ENCODE results near the gene CAMSAP3.

CAMSAP3 gene

GRCh38 chr19:7654401-7654800 is 58.7 kb downstream of the CAMSAP3 start:
- DNase-seq = no peak

DNA sequence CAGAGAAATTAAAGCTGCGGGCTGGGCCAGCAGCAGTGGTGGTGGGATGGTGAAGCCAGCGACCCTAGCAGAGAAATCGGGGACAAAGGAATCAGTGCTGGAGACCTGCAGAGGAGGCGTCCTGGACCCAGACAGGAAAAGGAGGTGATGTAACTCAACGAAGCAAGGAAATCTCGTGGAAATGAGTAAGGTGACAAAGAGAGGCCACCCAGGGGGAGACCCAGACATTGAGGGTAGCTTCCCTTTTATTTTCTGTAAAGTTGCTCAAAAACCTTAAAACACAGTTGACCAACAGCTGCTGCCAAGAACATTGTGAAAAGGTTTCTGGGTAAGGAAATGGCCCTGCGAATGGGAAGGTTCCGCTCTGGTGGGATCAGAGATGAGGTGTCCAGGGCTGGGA is 59.9 kb downstream of the CAMSAP3 start:
- DNase-seq = peak; percentile 98

- peak; percentile 98 for DNase-seq
Measured at GRCh38 chr19:7657131-7657751, 61.6 kb downstream of the CAMSAP3 start.

DNA sequence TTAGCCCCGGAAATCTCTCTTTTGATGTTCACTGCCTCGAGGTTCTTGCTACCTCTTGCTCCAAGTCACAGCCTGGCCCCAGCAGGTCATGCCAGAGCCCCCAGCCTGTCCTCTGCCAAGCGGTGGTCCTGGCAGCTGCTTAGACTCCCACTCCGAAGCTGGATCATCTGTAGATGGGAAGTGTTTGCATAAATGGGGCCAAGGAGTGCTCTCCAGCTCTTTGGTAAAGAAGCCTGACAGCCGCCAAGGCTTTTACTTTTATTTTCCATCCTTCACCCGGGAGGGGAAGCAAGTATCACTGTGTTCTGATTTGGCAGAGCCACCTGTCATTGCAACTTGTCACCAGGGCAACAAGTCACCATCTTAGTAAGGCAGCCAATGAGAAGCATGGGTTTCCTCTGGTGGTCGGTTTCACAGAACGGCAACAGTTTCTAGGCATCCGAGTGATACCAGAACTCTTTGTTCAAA is 62.6 kb downstream of the CAMSAP3 start:
- DNase-seq = peak; percentile 92

DNA sequence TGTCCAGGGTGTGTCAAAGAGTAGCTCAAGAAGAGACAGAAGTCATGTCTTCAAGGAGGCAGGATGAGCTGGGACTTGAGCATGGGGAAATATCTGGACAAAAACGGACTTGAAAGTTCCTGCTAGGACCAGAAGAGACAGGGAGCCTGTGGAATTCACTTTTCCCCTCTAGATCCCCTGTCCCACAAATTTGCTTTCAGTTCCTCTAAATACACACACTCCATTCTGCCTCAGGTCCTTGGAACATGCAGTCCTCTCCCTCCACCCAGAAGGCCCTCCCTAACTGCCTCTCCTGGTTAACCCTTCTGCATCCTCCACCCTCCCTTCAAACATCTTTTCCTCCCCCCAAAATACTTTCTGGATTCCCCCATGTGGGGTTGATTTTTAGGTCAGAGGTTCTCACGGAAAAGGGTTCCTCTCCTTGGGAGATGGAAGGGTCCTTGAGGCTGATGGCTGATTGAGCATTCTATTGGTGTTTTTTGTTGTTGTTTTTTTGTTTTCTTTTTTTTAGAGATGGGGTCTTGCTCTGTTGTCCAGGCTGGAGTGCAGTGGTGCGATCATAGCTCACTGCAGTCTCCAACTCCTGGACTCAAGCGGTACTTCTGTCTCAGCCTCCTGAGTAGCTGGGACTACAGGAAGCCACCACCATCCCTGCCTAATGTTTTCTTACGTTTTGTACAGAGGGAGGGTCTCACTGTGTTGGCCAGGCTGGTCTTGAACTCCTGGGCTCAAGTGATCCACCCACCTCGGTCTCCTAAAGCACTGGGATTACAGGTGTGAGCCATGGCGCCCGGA is 66.3 kb downstream of the CAMSAP3 start:
- peak; percentile 34 for DNase-seq

- no peak for DNase-seq
Measured at GRCh38 chr19:7662657-7663056, 67.0 kb downstream of the CAMSAP3 start.

GRCh38 chr19:7663706-7664105 is 68.0 kb downstream of the CAMSAP3 start:
- no peak for DNase-seq

- DNase-seq = no peak
Measured at GRCh38 chr19:7665076-7665475, 69.4 kb downstream of the CAMSAP3 start.
